HG02870 (cell line): ENCODE data around the gene SH3RF3.

ENCODE experiments used
- ATAC-seq: cut with Tn5 transposase; IDR thresholded peaks from one replicate; pipeline ENCODE4 v1.9.1; 2021; ENCODE audit warnings: mild to moderate bottlenecking, moderate library complexity; ENCODE audit not compliant: unreplicated experiment

SH3RF3 gene

DNA sequence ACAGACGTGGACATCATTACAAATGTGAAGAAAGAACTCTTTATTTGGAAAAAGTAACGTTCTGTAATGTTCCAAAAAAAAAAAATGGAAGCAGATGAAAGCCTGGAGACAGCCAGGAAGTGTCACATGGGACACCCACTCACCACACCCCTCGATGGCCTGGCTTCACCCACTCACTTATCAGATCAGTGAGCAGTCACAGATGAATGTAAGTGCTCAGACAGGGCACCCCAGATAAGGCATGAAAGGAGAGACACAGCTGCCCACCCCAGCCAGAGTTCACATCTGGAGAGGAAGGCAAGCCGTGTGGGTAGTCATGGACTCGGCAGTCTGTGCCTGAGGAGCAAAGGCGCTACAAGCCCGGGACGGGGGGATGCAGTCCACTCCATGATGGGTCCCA is 379.6 kb downstream of the SH3RF3 start:
- ATAC-seq = no peak

DNA sequence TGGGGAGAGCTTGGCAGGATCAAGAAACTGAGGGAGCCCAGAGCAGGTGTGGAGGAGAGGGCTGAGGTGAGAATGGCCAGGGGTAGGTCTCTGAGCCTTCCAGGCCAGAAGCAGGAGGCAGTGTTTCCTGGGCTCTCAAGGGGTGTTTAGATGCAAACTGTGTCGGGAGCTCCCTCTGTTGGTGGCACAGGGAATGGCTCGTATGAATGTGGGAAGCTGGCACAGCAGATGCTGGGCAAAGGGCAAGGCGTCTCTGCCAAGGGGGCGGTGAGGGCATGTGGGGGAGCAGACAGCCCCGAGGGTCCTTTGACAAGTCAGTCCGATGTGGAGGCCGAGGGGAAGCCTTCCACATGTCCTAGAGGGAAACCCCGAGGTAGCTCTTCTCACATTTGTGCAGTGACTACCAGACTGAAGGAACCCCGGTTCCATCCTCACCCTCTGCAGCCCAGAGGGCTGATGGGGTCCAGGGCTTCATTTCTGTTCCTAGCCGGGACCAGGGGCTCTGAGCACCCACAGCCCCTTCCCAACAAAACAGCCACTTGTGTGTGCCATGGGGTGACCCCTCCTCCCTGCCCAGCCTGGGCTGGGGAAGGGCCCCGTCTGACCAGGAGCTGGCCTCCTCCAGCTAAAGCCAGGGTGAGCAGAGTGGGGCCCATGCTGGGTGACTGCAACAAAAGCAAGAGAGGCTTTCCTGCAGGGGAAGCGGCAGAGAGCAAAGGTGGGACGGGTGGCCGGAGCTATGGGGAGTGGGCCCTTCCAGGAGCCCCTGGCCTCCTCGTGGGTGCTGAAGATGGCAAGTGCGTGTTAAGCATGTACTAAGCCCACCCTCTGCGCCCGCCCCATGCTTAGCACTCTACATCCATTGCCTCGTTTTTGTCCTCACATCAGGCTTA is 381.4 kb downstream of the SH3RF3 start:
- no peak for ATAC-seq

DNA sequence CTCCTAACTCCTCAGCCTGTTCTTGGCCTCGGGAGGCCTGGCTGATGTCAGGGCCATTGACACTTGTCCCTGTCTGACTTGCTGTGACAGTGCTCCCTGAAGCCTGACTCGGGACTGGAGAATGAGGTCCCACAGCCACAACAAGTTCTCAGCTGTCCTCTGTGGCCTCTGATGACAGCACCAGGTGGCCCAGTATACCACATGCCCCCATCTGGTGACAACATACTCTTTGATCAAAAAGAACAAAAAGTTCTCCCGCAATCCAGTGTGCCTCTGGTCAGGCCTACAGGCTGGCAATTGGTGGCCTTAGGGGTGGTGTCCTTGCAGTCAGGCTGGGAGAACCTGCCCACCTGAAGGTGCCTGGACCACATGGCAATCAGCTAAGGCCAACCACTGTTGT is 382.2 kb downstream of the SH3RF3 start:
- no peak for ATAC-seq

DNA sequence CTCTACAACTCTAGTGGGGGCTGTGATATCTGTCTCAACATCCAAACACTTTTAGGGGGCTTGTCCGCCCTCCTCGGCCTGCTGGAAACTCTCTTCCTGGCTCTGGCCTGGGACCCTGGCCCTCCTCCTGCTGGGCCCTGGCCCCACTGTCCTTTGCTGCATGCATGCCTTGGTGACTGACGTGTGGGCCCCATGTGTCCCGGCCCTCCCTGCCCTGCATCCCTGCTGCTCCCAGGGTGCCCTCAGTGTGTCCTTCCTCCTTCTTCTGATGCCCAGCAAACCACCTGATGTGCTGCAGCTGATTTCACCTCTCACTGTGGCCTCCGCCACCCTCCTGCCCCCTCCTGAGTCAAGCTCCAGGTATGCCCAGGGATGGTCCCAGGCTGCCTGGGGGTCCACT is 383.1 kb downstream of the SH3RF3 start:
- ATAC-seq = no peak

DNA sequence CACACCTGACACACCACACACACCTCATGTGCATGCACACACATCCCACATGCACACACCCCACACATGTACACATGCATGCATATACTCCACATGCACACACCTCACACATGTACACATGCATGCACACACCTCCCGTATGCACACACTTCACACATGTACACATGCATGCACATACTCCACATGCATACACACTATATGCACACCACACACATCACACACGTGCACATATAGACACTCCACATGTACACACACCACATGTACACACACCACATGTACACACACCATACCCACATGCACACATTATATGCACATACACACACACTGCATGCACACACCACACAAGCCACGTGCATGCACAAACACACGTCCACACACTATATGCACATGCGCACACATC is 384.2 kb downstream of the SH3RF3 start:
- no peak for ATAC-seq

DNA sequence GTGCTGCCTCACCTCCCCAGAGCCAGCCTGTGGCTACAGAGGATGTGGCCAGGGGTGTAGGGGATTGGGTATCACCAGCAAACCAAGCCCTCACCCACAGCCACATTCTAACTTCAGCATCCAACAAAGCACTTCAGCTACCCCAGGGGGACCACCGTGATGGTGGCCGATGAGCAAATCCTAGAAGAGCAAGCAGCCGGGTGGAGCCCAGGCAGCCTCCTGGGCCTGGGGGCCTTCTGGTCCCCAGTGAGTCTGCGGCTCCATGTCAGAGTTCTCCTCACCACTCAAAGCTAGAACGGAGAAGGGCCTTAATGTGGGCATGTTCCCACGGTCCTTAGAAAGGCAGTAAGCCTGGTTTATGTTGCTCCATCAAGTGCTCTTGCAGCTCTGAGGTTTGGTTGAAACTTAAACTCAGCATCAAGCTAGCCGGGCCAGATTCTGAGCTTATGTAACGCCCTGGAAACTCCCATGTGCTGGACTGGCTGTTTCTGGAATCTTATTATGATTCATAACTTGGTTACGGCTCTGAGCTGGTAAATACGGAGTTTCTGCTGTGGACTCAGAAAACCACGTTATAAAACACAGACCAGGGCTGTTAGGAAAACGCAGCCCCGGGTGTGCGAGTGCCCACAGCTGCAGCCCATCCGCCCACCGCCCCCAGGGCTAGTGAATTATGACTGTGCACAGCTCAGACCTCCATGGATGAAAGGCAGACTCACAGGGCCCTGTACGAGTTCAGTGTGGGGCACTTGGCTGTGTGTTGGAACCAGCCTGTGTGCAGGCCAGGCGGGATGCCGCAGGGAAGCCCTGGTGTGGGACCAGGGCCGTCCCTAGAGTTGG is 385.0 kb downstream of the SH3RF3 start:
- peak; percentile 76 for ATAC-seq

DNA sequence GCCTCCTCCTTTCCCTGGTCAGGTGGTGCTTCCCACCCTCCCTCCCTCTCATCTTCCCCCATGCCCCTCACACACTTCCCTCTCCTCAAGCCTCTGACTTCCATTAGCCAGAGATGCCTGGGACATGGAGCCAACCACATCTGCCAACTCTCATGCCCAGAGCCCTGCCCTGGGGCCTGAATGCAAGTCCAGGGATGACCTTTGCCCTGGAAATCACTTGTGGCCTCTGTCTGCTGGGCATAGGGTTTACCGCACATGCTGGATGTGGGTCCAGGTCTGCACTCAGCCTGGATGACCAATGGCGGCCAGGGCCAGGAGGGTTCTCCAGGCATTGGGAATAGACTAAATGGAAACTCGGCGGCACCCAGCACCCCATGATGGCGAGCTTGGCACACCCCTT is 385.9 kb downstream of the SH3RF3 start:
- ATAC-seq = no peak

DNA sequence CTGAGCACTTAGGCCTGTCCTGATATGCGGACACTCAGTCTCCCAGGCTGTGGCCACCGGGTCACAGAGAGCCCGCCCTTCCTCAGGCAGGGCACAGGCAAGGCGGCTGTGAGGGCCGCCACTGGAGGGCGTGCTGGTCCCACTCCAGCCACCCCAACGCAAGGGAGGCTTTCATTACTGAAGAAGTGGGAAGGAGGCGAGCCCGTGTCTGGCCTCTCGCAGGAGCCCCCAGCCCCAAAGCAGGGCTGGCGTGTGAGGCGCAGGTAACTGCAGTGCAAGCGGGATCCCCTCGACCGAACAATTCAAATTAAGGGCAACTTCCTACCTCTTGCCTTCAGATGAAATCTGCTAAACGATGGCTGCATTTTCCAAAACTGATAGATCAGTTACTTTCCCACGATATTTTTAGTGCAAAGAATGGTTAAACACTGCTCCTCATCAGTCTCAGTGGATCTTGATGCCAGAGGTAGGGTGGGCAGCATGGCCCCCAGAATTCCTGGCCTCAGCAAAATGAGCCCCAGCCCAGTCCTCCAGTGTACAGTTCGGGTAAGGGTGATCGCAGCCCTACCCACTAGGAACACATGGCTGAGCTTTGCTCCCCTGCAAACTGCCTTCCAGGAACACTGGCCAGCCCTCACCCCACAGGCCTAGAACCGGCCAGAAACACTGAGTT is 387.6 kb downstream of the SH3RF3 start:
- ATAC-seq = no peak

DNA sequence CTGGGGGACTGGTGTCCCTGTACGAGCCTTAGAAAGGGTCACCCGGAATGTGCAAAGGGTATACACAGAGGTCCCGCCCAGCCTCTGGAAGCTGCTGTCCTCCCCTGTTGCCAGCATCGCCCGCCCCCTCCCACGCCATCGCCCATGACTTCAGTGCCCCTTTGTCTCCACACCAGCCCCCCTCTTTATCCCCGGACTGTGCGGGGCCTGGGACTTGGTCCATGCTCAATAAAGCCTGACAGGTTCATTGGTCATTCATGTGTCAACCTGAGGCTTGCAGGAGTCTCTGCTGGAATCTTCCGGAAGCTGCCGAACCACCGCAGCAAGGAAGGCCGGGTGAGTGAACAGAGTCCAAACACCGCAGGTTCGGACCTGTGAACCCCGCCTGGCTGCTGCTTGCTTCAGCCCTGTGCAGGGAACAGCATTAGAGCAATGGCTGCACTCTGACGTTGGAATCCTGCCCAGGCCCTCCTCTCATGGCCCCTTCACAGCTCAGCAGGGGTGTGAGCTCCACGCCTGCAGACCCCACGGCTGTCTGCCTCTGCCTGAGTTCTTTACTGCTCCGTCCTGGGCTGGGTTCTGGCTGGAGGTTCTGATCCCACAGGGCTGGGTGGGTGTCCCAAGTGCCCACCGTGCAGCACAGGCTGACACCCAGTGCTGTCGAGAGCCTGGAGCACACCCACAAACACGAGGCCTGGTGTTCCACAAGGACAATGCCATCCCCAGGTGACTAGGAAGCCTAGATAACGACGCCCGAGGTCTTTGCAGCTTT is 388.3 kb downstream of the SH3RF3 start:
- no peak for ATAC-seq

DNA sequence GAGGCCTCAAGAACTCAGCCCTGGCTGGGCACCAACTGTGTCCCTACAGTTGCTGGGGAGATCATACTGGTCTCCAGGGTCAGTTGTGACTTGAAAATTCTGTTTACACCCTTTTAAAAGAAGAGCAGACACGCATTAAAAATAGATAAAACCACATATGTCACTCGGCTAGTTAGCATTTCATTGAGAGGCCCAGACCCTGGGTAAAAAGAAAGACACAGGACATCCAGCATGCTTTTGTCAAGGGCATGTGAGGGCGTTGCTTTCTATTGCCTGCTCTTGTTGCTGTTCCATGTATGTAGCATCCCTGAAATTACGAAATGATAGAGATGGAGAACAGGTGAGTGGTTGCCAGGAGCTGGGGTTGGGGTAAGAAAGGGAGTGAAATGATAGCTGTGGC is 390.5 kb downstream of the SH3RF3 start:
- no peak for ATAC-seq

DNA sequence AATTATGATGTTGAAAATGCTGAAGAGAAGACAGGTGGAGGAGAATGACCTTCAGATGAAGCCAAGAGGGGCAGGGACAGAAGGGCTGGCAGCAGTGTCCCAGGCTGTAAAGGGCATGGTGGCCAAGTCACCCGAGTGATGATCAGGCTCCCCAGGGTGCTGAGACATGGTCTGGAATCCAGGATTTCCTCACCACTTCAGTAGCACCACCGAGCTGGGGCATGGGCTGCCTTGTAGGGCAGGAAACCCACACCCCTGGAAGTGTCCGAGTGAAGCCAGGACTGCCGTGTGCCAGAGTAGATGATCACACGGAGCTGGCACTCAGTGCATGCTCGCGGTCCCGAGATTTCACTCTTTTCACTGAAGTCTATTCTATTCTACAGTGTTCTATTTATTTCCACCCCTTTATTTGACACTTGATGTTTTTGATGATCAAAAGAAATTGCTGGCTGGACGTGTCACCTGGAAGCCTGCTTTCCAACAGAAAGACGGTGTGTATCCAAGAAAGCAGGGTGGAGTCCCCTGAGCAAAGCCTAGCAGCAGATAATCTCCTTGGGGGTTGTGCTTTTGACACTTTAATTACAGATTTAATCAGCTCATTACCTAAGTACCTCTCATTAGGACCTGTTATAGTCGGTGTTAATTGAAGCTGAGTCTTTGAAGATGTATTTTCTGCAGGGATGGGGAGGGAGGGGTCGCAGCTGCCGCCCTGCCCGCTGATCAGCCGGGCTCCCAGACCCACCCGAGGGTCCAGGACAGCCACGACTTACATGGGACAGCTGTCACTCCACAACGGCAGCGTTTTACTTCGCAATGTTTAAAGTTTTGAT is 392.4 kb downstream of the SH3RF3 start:
- ATAC-seq = no peak

DNA sequence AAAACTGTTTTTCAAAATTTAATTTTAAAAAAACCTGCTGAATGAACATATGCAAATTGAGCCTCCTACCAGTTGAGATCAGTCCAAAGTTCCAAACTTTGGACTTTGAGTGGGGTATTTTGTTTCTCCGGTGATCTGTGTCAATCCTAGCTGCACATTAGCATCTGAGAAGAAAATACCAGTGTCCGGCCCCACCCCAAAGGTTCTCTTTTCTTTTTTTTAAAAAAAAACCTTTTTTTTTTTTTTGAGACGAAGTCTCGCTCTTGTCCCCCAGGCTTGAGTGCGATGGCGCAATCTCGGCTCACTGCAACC is 393.0 kb downstream of the SH3RF3 start:
- no peak for ATAC-seq

DNA sequence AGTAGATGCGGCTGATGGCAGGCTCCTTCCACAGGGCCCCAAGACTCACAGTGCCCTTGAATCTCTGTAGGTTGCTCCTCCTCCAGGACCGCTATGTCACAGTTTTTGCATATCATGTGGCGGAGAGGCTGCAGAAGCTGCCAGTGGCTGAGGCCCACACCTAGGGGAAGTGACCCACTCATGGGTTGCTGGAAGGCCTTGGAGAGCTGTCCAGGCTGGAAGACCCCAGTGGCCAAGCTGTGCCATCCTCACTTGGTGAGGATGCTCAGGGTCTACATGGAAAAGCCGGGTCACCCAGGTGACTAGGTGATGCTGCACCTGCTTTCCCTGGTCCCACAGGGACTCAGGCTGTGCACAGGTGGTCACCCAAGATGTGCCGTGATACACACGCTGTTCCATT is 394.1 kb downstream of the SH3RF3 start:
- ATAC-seq = no peak

DNA sequence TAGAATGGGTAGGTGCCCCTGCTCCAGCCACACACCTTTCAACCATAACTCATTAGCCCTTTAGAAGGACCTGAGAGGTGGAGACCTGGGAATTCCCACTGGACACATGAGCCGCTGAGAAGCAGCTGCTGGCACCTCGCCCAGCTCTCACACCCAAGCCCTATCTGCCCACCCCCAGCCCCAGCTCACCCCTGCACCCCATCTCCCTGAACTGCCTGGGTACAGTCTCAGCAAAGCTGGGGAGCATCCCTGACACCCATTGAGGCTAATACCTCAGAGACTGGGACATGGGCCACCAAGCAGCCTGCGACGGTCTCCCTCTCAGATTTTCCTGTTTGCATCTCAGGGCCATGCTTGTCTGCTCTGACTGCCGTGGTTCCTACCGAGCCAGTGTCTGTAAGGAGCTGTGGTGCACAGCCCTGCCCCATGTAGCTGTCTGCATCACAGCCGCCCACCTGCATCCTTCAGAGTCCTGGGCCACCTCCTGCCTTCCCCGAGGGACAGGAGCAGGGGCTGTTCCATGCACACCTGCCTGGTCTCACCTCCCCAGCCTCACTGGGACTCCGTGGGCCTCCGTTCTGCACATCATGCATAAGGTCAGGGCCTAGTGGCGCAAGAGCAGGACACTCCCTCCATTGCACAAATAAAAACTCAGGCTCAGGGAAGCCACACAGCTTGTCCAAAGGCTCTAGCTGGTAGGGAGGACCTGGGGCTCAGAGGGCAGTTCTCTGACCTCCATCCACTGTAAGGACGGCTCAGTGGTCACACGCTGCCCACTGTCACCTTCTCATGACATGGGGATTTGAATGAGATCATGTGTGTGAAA is 394.7 kb downstream of the SH3RF3 start:
- no peak for ATAC-seq

DNA sequence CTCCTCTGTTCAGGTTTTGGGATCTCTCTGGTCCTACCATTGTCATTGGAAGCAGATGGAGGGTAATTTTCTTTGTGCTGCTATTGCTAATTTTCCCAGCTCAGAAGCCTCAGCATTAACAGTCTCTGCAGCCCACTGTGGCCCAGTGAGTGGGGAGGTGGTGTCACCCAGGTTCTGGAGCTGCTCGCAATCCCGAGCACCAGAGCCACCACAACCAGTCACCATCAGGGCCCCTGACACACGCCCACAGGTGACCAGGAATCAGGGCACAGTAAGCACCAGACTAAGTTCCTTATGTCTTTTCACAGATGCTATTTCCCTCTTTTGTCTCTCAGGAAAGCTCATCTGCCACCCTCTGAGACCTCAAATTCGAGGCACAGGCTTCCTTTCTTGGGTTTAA is 396.8 kb downstream of the SH3RF3 start:
- no peak for ATAC-seq

DNA sequence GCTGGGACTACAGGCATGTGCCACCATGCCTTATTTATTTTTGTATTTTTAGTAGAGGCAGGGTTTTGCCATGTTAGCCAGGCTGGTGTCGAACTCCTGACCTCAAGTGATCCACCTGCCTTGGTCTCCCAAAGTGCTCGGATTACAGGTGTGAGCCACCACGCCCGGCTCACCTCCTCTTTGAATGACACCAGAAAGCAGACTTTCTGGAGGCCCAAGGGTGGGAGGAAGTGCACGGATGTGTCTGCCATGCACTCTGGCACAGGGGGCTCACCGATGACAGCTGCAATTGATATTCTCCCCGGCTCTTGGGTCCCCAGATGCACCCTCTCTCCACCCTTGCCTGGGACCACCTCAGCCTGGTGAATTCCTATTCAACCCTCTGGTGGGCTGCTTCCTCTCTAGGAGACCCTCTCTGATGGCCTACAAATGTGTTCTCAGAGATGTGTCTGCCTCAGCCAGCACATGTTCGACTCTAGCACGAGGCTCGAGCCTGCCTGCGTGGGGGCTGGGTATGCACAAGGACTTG is 397.5 kb downstream of the SH3RF3 start:
- ATAC-seq = no peak

DNA sequence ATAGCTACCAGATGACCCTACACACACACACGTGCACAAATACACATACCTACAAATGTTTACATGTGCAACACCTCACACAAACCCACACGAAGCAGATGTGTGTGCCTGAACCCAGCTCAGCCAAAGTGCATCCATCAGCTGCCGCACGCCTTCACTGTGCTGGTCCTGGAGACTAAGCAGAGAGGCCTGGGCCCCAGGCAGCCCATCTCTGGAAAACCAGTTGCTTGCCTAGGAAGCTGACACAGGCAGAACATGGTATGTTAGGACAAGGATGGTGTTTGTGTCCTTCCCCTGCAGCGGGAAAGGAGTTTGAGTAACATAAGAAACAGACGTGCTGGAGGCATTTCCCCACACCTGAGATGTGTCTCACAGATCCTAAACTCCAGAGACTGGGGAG is 398.1 kb downstream of the SH3RF3 start:
- no peak for ATAC-seq

DNA sequence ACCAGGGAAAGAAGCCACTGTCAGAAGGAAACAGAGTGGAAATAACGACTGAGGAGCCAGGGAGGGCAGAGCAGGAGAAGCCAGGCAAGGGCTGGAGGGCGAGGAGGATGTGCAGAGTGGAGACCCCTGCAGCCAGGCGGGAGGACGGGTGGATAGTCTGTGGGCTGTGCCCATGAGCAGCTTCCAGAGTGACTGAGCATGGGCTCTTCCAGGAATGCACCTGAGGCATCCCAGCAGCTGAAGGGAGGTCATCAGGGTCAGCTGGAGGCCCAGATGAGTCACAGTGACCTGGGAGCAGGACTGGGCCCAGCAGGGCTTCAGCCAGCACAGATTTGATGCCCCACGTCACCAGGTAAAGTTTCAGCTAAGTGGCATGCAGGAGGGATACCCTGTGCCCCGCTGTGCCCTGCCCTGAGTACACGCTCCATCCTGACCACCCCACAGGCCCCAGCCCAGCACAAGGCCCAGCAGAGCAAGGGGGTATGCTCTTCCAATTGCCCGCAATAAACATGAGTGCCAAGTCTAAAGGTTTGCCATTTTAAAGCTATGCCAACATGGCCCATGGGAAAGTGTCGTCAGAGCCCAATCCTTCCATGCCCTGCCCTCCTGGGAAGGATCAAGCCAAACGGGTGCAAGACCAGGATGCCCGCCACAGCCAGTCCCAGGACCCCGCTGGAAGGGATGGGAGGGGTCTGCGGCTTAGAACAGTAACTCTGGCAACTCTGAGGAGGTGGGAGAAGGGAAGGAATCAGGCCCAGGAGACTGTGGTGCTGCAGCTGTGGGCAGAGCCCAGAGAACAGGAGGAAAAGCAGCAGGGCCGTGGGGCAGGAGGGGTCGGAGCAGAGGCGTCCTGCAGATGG is 399.1 kb downstream of the SH3RF3 start:
- no peak for ATAC-seq
